Measurements from ENCODE around the gene P2RY6.

P2RY6 gene

GRCh38 chr11:73281201-73281741 lies 9.1 kb downstream of the P2RY6 start:
- DNase-seq (ENCODE audit: low read depth): no peak

GRCh38 chr11:73281796-73282660 lies 9.9 kb downstream of the P2RY6 start:
- DNase-seq (ENCODE audit: low read depth): no peak

- no peak for DNase-seq (ENCODE audit: low read depth)
These were observed 11.3 kb downstream of the P2RY6 start for GRCh38 chr11:73283276-73284000.

- no peak for DNase-seq (ENCODE audit: low read depth)
These were observed 12.0 kb downstream of the P2RY6 start for GRCh38 chr11:73284106-73284505.

- no peak for DNase-seq (ENCODE audit: low read depth)
These were observed 13.6 kb downstream of the P2RY6 start for GRCh38 chr11:73285721-73286120.

GRCh38 chr11:73286240-73286810 lies 14.2 kb downstream of the P2RY6 start:
- no peak for DNase-seq (ENCODE audit: low read depth)

- DNase-seq (ENCODE audit: low read depth): no peak
These were observed 15.4 kb downstream of the P2RY6 start for GRCh38 chr11:73287400-73288101.

- DNase-seq (ENCODE audit: low read depth): no peak
These were observed 16.2 kb downstream of the P2RY6 start for GRCh38 chr11:73288192-73288872.

- peak; percentile 53 for DNase-seq (ENCODE audit: low read depth)
These were observed 17.0 kb downstream of the P2RY6 start for GRCh38 chr11:73288873-73289707.

- DNase-seq (ENCODE audit: low read depth): no peak
These were observed 18.4 kb downstream of the P2RY6 start for GRCh38 chr11:73290536-73290935.

- DNase-seq (ENCODE audit: low read depth): no peak
These were observed 19.1 kb downstream of the P2RY6 start for GRCh38 chr11:73291196-73291595.

GRCh38 chr11:73291781-73292524 lies 19.8 kb downstream of the P2RY6 start:
- no peak for DNase-seq (ENCODE audit: low read depth)

- DNase-seq (ENCODE audit: low read depth): no peak
These were observed 20.4 kb downstream of the P2RY6 start for GRCh38 chr11:73292525-73292894.

- DNase-seq (ENCODE audit: low read depth): no peak
These were observed 21.3 kb downstream of the P2RY6 start for GRCh38 chr11:73293356-73293936.

- no peak for DNase-seq (ENCODE audit: low read depth)
These were observed 22.5 kb downstream of the P2RY6 start for GRCh38 chr11:73294604-73295003.

GRCh38 chr11:73295241-73295995 lies 23.3 kb downstream of the P2RY6 start:
- peak; percentile 81 for DNase-seq (ENCODE audit: low read depth)

GRCh38 chr11:73295996-73296318 lies 23.8 kb downstream of the P2RY6 start:
- DNase-seq (ENCODE audit: low read depth): no peak

GRCh38 chr11:73296501-73297230 lies 24.5 kb downstream of the P2RY6 start:
- DNase-seq (ENCODE audit: low read depth): no peak
